Activated gamma-delta T cell treated with anti-CD3 and anti-CD28 coated beads, Interleukin-2, amount 50 U/mL, for 16 hours (primary cell): Measurements from ENCODE around the gene HELB.

Source experiments
- DNase-seq: peaks from one replicate; pipeline ENCODE4 v3.0.0-alpha.2; 2020; ENCODE audit warnings: low read depth

HELB gene

DNA sequence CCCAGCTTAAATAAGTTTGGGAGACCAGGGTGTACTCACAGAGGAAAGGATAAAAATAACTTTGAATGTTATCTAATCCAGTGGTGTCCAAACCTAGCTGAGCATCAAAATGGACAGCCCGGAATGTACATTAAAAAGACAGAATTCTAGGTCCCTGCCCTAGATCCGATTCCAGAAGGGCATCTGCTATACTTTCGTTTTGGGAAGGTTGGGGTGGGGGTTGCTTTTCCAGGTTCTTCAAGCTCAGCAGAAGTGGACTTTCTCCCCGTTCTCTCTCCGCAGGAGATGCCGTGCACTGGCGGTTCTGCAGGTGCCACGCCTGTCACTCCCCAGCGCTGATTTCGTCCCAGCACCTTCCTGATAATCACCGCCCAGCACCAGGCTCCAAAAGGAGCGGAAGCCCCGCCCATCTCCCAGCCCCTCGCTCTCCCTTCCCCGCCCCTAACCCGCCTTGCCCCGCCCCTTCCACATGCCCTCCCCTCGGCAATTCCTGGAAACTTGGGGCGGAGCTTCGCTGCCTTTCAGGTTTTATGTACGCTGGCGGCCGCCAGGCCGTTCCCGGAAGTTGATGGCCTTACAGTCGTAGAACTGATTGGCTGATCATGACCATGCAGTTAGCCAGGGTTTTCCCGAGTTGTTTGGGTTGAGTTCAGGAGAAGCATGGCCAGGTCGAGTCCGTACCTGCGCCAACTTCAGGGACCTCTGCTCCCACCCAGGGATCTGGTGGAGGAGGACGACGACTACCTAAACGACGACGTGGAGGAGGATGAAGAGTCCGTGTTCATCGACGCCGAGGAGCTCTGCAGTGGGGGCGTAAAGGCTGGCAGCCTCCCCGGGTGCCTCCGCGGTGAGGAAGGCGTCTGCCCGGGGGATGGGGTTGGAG is at the start of gene HELB:
HELB (plus strand) TSS at position 550 of the 883 bp plus-strand sequence; CDS start at position 661, 111 bp downstream.
- DNase-seq, result peak; percentile 91

DNA sequence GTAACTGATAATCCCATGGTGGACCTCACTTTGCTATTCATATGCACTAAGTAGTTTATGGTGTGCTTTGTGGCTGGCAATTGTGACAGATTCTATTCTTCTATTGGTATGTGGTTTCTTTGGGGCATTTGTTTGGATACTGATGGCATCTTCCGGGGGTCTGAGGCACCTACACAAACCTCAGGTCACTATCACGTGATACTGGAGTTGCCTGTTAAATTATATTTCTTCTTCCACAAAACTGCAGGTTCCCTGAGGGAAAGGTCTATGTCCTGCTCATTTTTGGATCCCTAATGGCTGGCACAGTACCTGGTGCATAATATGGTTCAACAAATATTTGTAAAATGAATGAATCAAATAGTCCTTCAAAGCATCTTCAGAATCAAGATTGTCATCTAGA is 49.5 kb upstream of the HELB start:
- DNase-seq, result no peak

DNA sequence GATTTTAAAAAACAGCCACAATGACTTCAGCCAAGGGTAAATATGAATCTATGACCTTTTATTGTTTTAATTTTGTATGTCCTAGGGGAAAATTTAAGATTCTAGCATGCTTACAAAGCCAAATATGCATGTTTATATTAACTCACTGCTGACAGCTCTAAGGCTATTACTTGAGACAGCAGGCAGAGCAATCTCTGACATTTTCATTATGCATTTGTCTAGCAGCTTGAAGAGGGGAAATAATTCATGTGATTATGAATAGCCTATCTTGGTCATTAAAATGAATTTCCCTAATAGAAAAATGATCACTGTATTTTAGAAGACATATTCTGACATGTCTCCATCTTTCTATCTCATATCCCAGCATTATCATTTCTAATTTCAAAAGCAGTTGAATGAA is 46.6 kb upstream of the HELB start:
- DNase-seq, result no peak

DNA sequence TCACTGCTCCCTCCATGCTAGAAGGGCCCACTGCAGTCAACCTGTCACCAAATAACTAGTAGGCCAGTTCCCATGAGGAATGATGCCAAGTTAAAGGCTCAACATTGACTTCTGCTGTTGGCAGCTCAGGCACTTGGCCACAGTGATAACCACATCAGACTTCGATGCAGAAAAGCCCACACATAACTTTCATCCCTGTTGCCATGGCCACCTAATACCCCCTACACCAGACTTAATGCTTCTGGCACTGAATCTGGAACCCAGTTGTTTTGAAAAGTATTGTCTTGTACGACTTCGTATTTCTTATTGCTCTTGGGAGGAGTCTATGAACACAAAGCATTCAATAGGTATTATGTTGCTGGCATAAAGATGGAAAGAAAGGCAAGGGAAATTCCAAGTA is 44.3 kb upstream of the HELB start:
- no peak for DNase-seq

DNA sequence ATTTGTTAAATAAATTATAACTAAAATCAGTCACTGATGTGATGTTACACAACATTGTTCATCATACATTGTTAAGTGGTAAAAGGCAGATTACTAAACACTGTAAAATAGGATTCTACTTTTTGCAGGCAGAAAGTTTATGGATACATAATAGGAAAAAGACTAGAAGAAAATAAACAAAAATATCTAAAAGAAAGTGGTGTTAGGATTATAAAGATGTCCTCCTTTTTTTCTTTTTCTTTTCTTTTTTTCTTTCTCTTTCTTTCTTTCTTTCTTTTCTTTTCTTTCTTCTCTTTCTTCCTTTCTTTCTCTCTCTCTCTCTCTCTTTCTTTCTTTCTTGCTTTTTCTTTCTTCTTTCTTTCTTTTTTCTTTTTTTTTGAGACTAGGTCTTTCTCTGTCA is 39.6 kb upstream of the HELB start:
- DNase-seq, result no peak

DNA sequence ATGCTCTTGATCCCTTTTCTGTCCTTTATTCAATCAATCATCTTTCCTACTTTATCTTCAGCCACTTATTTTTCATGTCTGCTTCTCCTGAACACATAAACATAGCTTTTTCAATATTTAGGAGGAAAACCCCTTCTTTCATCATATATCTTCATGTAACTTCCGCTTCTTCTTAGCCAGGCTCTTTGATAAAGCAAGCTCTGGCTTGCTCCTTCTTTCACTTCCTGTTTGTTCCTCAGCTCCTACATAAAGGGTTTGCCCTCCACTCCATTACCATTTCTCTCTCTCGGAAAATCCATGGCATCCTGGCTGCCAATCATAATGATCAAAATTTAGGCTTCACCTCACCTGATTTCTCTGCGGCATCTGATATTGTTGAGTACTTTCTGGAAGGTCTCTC is 33.7 kb upstream of the HELB start:
- DNase-seq, result no peak

DNA sequence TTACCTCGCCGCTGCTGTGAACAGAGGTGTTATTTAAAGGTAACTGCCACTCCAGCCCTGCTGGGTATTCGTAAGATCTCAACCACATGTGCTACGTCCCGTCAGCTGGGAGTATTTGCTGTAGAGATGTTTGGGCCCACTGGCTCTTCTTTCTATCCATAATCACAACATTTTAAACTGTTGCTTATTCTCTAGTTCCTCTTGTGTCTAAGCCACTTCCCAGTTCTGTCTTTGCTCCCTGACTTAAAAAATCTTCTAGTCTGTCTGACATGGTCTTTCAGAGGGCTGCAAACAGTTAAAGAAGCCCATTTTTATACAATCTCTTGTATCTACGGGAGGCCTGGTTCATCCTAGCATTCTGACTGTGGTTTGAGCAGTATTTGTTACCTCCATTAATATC is 33.2 kb upstream of the HELB start:
- no peak for DNase-seq

DNA sequence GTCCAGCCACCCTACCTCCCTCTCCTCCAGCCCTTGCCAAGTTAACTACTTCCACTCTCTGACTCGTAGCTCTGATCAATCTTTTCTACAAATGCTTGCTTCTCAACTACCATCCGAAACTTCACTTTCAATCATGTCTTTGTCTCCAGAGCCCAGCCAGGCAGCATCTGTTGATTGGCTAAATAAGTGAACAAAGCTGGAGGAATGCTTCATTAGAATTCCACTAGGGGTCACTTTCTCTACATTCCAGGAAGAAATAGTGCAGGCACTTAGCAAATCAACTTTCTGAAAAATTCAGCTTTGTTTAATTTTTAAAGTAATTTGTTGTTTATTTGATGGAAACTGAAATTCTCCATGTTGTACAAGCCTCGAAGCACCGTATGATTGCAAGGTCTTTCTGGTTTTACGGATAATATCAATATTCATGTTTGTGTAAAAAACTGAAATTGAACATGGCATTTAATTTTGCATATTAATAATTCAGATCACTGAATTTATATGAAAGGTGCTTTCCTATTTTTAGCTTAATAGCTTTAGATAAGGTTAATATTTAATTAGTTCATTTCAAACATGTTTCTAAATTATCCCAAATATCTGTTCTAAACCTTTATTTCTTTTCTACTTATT is 32.4 kb upstream of the HELB start:
- no peak for DNase-seq

DNA sequence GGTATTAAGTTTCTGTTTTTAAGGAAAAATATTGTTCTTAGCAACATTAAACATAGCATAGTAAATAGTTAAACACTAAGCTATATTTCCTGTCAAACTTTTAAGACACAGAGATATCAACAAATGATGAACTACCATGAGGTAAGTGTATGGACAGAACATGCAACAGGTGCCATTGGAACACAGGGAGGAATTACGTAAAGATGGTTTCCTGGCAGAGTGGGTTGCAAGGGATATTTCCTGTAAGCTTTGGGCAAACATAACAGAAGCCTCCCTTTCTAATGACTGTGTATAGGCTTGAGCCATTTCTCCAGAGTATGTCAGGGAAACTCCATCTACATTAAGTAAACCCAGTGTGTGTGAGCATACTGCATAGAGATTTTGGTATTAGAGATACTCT is 31.7 kb upstream of the HELB start:
- DNase-seq, result no peak

DNA sequence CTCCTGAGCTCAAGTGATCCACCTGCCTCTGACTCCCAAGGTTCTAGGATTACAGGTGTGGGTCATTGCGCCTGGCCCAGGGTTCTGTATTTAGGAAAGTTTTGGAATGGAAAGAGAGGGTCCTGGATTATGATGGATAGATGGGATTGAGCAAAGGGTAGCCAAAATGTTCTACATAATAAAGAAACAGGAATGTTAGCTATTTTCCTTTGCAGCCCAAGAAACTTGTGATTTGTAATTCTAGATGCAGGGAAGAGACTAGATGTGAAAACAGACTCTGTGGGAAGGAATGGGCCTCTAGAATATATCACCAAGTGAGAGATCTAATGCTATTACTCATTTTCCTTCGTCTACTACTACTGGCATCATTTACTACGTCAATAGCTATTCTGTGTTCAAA is 29.6 kb upstream of the HELB start:
- no peak for DNase-seq

DNA sequence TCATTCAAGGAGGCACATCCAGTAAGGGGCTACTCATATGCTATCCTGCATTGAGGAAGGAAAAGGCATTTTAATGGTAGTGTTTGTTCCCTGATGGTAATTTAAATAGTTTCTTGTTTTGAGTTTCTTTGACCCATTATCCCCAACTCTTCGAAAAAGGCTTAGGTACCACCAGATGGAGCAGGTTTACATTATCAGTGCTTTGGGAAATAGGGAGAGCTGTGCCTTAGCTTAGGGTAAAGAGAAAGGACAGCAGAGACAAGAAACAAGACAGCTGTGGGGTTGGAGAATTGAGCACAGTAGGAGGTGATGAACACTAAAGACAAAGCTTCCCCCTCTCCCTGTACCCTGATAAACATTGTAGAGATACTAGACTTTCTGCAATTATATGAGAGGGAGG is 29.1 kb upstream of the HELB start:
- DNase-seq, result no peak

DNA sequence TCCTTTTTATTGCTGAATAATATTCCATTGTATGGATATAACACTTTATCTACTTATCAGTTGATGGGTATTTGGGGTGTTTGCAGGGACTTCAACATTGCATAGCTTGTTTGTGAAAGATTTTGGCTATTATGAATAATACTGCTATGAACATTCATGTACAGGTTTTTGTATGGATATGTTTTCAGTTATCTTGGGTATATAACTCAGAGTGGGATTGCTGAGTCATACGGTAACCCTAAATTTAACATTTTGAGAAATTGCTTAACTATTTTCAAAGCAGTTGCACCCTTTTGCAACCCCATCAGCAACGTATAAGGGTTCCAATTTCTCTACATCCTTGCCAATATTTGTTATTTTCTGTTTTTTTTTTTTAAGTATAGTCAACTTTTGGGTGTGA is 27.3 kb upstream of the HELB start:
- no peak for DNase-seq

DNA sequence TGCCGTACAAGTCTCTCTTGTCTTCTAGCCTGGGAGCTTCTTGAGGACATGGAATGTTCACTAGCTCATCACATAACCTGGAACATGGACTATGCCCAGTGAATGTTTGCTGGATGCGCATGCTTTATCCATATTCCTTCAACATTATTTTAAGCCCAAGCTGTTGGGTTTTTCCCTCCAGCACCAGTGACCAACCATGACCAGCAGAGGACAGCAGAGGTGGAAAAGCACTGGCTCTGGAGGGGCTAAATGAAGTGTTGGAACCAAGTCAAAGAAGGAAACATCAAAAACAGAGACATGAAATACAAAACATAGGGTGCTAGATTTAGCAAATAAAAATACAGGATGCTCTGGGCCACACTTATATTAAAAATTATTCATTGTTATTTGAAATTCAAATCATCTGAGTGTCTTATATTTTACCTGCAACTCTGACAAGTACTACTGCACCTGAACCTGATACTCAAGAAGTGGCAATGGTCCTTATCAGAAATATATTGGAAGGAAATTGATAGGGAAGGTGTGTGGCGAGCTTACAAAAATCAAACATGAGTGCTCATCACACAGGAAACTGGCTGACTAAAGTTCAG is 23.1 kb upstream of the HELB start:
- peak; percentile 25 for DNase-seq

DNA sequence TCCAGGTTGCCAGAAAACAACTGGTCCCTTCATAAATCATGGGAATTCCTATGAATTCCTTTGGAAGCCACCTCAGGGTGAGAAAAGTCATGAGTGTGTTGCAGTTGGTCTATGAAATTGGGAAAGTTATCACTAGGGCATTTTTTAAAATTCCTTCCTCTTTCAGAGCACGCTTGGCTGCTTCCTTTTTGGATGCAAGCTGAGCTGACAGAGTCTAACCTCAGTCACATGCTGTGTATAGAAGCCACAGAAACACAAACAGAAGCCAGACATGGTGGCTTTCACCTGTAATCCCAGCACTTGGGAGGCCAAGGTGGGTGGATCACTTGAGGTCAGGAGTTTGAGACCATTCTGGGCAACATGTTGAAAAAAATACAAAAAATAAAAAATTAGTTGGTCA is 21.7 kb upstream of the HELB start:
- DNase-seq, result no peak

DNA sequence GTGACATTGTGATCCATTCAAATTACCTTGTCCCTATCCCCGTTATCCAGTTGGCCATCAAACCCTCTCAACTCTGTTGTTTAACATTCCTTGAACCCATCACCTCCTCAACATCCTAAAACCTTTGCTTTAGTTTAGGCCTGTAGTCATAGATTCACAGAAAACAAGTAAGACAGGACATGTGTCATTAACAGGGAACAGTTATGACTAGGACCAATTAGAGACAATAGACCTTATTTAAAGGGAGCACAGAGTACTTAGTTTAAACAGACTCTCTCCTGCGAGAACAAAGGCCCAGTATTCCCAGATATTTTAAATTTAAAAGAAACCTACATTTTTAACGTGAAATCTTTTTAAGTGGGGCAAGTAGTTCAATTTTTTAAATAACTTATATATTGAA is 20.0 kb upstream of the HELB start:
- DNase-seq, result no peak

DNA sequence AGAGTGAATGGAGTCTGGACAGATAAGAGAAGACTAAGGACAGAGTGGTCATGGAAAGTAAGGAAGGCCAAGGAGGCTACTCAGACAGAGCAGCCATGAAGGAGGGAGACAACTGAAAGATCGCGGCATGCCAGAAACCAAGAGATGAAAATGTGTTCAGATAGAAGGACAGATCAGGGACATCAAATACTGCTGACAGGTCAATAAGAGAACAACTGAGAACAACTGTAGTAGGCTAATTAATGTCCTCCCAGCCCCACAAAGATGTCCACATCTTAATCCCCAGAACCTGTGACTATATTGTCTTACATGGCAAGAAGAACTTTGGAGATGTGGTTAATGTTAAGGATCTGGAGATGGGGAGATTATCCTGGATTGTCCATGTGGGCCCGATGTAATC is 15.0 kb upstream of the HELB start:
- DNase-seq, result no peak

DNA sequence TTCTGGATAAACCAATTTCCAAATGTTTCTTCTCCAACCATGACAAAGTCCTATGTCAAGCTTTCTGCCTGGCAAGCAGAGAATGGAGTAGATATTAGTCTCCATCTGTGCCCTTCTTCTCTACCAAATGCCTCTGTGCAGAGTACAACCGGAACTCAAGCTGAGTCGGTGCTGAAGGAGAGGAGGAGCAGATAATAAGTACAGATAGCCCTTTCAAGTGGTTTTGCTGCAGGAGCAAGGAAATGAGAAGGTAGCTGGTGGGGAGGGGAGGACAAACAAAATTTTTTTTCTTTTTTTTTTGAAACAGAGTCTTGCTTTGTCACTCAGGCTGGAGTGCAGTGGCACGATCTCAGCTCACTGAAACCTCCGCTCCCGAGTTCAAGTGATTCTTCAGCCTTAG is 14.2 kb upstream of the HELB start:
- DNase-seq, result no peak

DNA sequence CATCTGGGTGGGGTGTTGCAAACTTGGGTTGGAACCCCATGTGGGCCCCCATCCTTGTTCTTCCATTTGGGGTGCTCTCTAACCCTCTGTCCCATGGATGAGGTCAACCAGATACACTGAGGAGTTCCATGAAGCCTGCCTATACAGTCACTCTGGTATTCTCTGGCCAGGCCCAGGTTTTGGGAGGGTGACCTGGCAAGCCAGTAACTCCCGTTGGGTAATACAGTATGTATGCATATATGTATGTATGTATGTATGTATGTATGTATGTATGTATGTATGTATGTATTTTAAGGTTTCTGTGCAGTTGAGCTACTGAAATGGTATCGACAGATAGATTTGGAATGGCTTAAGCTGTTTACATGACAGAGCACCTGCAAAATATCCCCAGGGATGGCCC is 12.8 kb upstream of the HELB start:
- no peak for DNase-seq

DNA sequence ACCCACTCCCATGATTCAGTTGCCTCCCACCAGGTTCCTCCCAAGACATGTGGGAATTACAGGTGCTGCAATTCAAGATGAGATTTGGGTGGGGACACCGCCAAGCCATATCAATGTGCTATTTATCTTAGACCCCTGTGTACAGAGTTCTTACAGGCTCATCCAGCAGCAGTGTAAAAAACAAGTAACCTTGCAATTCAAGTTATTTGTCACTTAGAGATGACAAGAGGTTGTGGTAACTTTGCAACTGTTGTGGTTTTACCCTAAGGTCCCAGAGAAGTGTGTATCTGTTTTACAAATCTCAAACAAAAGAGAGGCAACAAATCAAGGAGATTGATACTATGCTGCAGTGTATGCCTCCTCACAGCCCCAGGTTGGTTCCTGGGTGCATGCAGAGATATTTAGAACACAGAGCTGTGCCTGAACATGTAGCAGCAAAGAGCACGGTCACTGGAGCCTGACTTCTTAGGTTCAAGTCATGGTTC is 11.5 kb upstream of the HELB start:
- no peak for DNase-seq

DNA sequence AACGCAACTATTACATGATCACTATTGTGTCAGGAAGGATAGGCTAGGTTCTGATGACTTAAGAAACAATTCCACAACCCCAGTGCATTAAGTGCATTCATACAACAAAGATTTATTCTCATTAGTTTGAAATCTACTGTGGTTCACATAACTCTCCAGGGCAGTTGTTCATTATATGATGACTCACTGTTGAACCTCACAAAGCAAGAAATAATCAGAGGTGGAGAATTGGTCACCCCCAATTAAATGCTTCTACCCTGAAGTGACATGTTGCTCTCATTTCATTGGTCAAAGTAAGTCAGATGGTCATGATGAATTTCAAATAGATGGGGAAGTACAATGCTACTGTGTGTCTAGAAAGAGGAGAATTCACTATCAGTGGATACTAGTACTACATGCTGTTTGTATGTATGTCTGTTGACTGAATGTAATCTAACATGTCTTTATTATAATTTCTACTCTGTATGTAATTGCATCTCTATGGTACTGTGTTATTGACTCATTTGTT is 6.1 kb upstream of the HELB start:
- no peak for DNase-seq

DNA sequence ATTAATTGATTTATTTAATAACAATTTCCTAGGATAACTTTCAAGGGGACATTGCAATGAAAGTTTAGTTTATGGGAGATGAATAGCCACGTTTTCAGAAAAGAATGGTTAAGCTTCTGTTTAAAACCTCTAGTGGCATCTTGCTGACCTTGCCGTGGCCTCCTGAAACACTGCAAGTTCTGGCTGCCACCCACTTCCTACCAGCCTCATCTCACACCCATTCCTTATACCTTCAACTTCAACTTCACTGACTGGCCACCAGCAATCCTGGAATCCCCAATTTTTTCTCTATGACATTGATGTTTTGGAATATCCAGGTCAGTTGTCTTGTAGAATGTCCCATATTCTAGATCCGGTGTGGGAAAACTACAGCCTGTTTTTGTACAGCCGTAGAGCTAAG is 5.2 kb upstream of the HELB start:
- DNase-seq, result no peak

DNA sequence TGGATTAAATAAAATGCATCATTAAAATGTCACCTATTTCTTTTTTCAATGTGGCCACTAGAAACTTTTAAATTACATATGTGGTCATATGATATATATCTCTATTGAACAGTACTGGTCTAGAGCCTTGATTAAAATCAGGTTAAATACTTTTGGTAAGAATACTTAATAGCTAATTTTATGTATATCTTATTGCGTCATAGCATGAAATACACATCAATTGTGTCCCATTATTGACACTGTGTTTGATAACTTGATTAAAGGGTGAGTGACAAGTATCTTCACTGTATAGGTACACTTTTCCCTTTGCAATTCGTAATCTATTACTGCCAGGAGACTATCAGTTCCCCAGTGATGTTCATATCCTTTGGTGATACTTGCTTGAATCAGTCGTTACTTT is 4.4 kb upstream of the HELB start:
- no peak for DNase-seq

DNA sequence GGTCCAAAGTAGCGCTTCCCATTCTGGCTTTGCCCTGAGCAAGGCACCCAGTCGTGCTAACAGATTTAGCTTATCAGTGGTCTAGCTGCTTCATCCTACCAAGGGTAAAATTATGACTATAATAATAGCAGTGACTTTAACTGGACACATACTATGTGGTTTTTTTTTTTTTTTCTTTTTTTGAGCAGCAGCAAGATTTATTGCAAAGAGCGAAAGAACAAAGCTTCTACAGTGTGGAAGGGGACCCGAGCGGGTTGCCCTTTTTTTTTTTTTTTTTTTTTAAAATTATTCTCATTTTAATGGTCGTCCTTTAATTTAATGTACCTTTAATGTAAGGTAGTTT is 505 bp downstream of the HELB start:
- no peak for DNase-seq
